NCI-H524 (cell line): ENCODE results near the gene SF3B3.
"Not testable (repeated sequence)": the region's sequence is repeated elsewhere in the genome, so short reads cannot be mapped to it uniquely, and the experiment has no call there.

ENCODE experiments used
- DNase-seq, 2 experiments: peaks; one replicate each; lab custom pipeline; 2025; lab: John Stamatoyannopoulos, UW

SF3B3 gene

GRCh38 chr16:70511833-70512232 is 11.8 kb upstream of the SF3B3 start:
- no peak for DNase-seq

- DNase-seq: no peak
Observed at GRCh38 chr16:70512456-70512855, 11.2 kb upstream of the SF3B3 start.

GRCh38 chr16:70520612-70521297 is 2.9 kb upstream of the SF3B3 start:
- DNase-seq: no peak

- DNase-seq: no peak
Observed at GRCh38 chr16:70522216-70523075, 1.2 kb upstream of the SF3B3 start.

- DNase-seq: peak; percentile 86 to 87
Observed at GRCh38 chr16:70523076-70523742, 407 bp upstream of the SF3B3 start, which contains the start of gene COG4. Gene COG4, minus strand, starts transcription at chr16:70523554. Its CDS starts 11 bp downstream, at chr16:70523543.

GRCh38 chr16:70524399-70524825 is 796 bp downstream of the SF3B3 start:
- DNase-seq: peak in 1 of 2 experiments; percentile 38

GRCh38 chr16:70526403-70526802 is 2.8 kb downstream of the SF3B3 start:
- DNase-seq: no peak

GRCh38 chr16:70527315-70527996 is 3.8 kb downstream of the SF3B3 start:
- DNase-seq: no peak

GRCh38 chr16:70529051-70529777 is 5.6 kb downstream of the SF3B3 start:
- DNase-seq: peak; percentile 20 to 29

GRCh38 chr16:70529954-70530353 is 6.3 kb downstream of the SF3B3 start:
- not testable (repeated sequence) for DNase-seq

GRCh38 chr16:70534971-70535370 is 11.4 kb downstream of the SF3B3 start:
- no peak for DNase-seq

- no peak for DNase-seq
Observed at GRCh38 chr16:70540994-70541393, 17.4 kb downstream of the SF3B3 start.

- no peak for DNase-seq
Observed at GRCh38 chr16:70544548-70544947, 20.9 kb downstream of the SF3B3 start.

- DNase-seq: no peak
Observed at GRCh38 chr16:70548936-70549335, 25.3 kb downstream of the SF3B3 start.

GRCh38 chr16:70550082-70550481 is 26.5 kb downstream of the SF3B3 start:
- no peak for DNase-seq

GRCh38 chr16:70551788-70552187 is 28.2 kb downstream of the SF3B3 start:
- DNase-seq: no peak

- no peak for DNase-seq
Observed at GRCh38 chr16:70552675-70553074, 29.1 kb downstream of the SF3B3 start.

GRCh38 chr16:70553645-70554044 is 30.0 kb downstream of the SF3B3 start:
- no peak for DNase-seq

- no peak for DNase-seq
Observed at GRCh38 chr16:70556063-70556462, 32.4 kb downstream of the SF3B3 start.

GRCh38 chr16:70561623-70562022 is 38.0 kb downstream of the SF3B3 start:
- no peak for DNase-seq

GRCh38 chr16:70563636-70564035 is 40.0 kb downstream of the SF3B3 start:
- DNase-seq: no peak
